ENCODE measurements around the gene ZNF483. TPM values are rescaled to one million over a fixed set of nuclear protein-coding genes. Genes with fewer than 3 reads are reported as not detected.

Gene ZNF483
- total RNA-seq, 3 donors from 2014 or later, result 1.3 to 27.4 (median 2.0) TPM

GRCh38 chr9:111572950-111573604 lies 48.1 kb downstream of the ZNF483 start:
- Histone ChIP-seq H3K36me3 (ENCODE audit: low read depth) (peaks cover 14% of the 10 kb centered on the region), H3K9me3 (peaks cover 14% of the 10 kb centered on the region), H3K4me3 (no peak overlapping the region), H3K4me1 (ENCODE audit: low read depth) (no peaks in the 10 kb centered on the region)
- TF ChIP-seq CTCF (IDR thresholded peaks at IDR 0.05), result no peak
- no peak for DNase-seq
- intact Hi-C loops (cut with DNase I, micrococcal nuclease), result no loop called here
- no peak for ATAC-seq

GRCh38 chr9:111582888-111583287 lies 57.9 kb downstream of the ZNF483 start:
- DNase-seq (no peak), ATAC-seq (no peak)
- Histone ChIP-seq H3K9me3 (no peaks in the 10 kb centered on the region), H3K4me1 (ENCODE audit: low read depth) (no peaks in the 10 kb centered on the region), H3K4me3 (no peak overlapping the region), H3K36me3 (ENCODE audit: low read depth) (no peaks in the 10 kb centered on the region)
- intact Hi-C loops (cut with DNase I, micrococcal nuclease), result no loop called here
- no peak for TF ChIP-seq CTCF (IDR thresholded peaks at IDR 0.05)

GRCh38 chr9:111586378-111586777 lies 61.4 kb downstream of the ZNF483 start:
- H3K4me3 ChIP-seq, result no peak overlapping the region
- DNase-seq (no peak), ATAC-seq (no peak)
- no peaks in the 10 kb centered on the region for H3K36me3 ChIP-seq (ENCODE audit: low read depth)
- H3K4me1 ChIP-seq (ENCODE audit: low read depth), result no peaks in the 10 kb centered on the region
- H3K9me3 ChIP-seq, result no peaks in the 10 kb centered on the region
- intact Hi-C loops (cut with DNase I, micrococcal nuclease), result no loop called here
- TF ChIP-seq CTCF (IDR thresholded peaks at IDR 0.05), result no peak

GRCh38 chr9:111588846-111589245 lies 63.9 kb downstream of the ZNF483 start:
- H3K36me3 ChIP-seq (ENCODE audit: low read depth), result no peaks in the 10 kb centered on the region
- no peak for TF ChIP-seq CTCF (IDR thresholded peaks at IDR 0.05)
- H3K9me3 ChIP-seq, result no peaks in the 10 kb centered on the region
- intact Hi-C loops (cut with DNase I, micrococcal nuclease), result no loop called here
- H3K4me1 ChIP-seq (ENCODE audit: low read depth), result no peaks in the 10 kb centered on the region
- DNase-seq (no peak), ATAC-seq (no peak)
- H3K4me3 ChIP-seq, result no peak overlapping the region

GRCh38 chr9:111597852-111598732 lies 73.1 kb downstream of the ZNF483 start:
- intact Hi-C loops (cut with DNase I, micrococcal nuclease), result no loop called here
- DNase-seq (peak; percentile 67 to 81 (median 70)), ATAC-seq (peak; percentile 44)
- peak; percentile 54 for TF ChIP-seq CTCF (IDR thresholded peaks at IDR 0.05)
- H3K4me1 ChIP-seq (ENCODE audit: low read depth), result no peaks in the 10 kb centered on the region
- H3K9me3 ChIP-seq, result no peaks in the 10 kb centered on the region
- H3K36me3 ChIP-seq (ENCODE audit: low read depth), result no peaks in the 10 kb centered on the region
- H3K4me3 ChIP-seq, result peak overlapping the region; percentile 45

Data from mucosa of descending colon (tissue), 3 donors.